GM10266 (cell line): ENCODE data around the gene CXCL8.

Experiments used
- DNase-seq: peaks from one replicate; pipeline ENCODE4 v3.0.0; 2012; ENCODE audit errors: extremely low spot score
- CTCF ChIP-seq: IDR thresholded peaks from 2 replicates; pipeline ENCODE4 v1.5.1; 2012; ENCODE audit warnings: mild to moderate bottlenecking, low read depth; ENCODE audit not compliant: control insufficient read depth, insufficient read depth; ENCODE audit errors: missing control alignments

Gene CXCL8

GRCh38 chr4:73754934-73755333, 14.6 kb downstream of the CXCL8 start:
- no peak for DNase-seq

GRCh38 chr4:73759357-73759756, 19.0 kb downstream of the CXCL8 start:
- DNase-seq = no peak
- TF ChIP-seq CTCF = no peak

More at GRCh38 chr4:73754934-73755333, 14.6 kb downstream of the CXCL8 start:
- no peak for TF ChIP-seq CTCF

GRCh38 chr4:73761856-73762255, 21.5 kb downstream of the CXCL8 start:
- DNase-seq = no peak
- no peak for TF ChIP-seq CTCF

GRCh38 chr4:73762409-73762808, 22.0 kb downstream of the CXCL8 start:
- TF ChIP-seq CTCF = no peak
- no peak for DNase-seq

GRCh38 chr4:73763877-73764276, 23.5 kb downstream of the CXCL8 start:
- DNase-seq = no peak
- no peak for TF ChIP-seq CTCF

GRCh38 chr4:73764513-73764912, 24.1 kb downstream of the CXCL8 start:
- no peak for DNase-seq
- no peak for TF ChIP-seq CTCF

GRCh38 chr4:73765296-73765695, 24.9 kb downstream of the CXCL8 start:
- no peak for DNase-seq
- no peak for TF ChIP-seq CTCF
